ENCODE data around the gene CEP57.

The CEP57 gene

GRCh38 chr11:95790933-95791708 lies 823 bp downstream of the CEP57 start (continued):
- no peak for TF ChIP-seq HIC1 (tag by site-specific recombination; IDR thresholded peaks at IDR 0.05)
- TF ChIP-seq KLF8 (tag by site-specific recombination; IDR thresholded peaks at IDR 0.05), result no peak
- no peak for TF ChIP-seq ZNF398 (tag by site-specific recombination; IDR thresholded peaks at IDR 0.05)
- no peak for TF ChIP-seq ZNF248 (tag by site-specific recombination; IDR thresholded peaks at IDR 0.05)
- no peak for TF ChIP-seq KLF1 (tag by site-specific recombination; IDR thresholded peaks at IDR 0.05)
- peak; percentile 66 for TF ChIP-seq ZNF600 (tag by site-specific recombination; IDR thresholded peaks at IDR 0.05)
- no peak for TF ChIP-seq ZNF324 (tag by site-specific recombination; IDR thresholded peaks at IDR 0.05)
- TF ChIP-seq ZNF354C (tag by site-specific recombination; IDR thresholded peaks at IDR 0.05; ENCODE audit: borderline replicate concordance, low read depth), result no peak
- TF ChIP-seq, protein P1, sequence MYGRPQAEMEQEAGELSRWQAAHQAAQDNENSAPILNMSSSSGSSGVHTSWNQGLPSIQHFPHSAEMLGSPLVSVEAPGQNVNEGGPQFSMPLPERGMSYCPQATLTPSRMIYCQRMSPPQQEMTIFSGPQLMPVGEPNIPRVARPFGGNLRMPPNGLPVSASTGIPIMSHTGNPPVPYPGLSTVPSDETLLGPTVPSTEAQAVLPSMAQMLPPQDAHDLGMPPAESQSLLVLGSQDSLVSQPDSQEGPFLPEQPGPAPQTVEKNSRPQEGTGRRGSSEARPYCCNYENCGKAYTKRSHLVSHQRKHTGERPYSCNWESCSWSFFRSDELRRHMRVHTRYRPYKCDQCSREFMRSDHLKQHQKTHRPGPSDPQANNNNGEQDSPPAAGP (tag by site-specific recombination; IDR thresholded peaks at IDR 0.05), result no peak
- no peak for TF ChIP-seq FEZF1 (tag by site-specific recombination; IDR thresholded peaks at IDR 0.05)
- peak; percentile 93 for TF ChIP-seq MYNN (tag by site-specific recombination; IDR thresholded peaks at IDR 0.05; ENCODE audit: borderline replicate concordance)
- TF ChIP-seq ZNF433 (tag by site-specific recombination; IDR thresholded peaks at IDR 0.05; ENCODE audit: low read depth), result no peak
- no peak for TF ChIP-seq REPIN1 (tag by site-specific recombination; IDR thresholded peaks at IDR 0.05; ENCODE audit: low read depth)
- TF ChIP-seq ZFP69B (tag by site-specific recombination; IDR thresholded peaks at IDR 0.05), result 0 out of 2 replicates have a peak, but pooled peaks have one; percentile 4
- TF ChIP-seq TCF7L2 (IDR thresholded peaks at IDR 0.05; ENCODE audit: borderline replicate concordance, low read depth, low read length), result no peak
- TF ChIP-seq ZNF76 (tag by site-specific recombination; IDR thresholded peaks at IDR 0.05; ENCODE audit: borderline replicate concordance, low read depth), result no peak
- no peak for TF ChIP-seq ZNF501 (tag by site-specific recombination; IDR thresholded peaks at IDR 0.05)
- TF ChIP-seq ZNF335 (tag by site-specific recombination; conservative IDR thresholded peaks at IDR 0.05), result peak; percentile 42
- TF ChIP-seq ZNF48 (tag by site-specific recombination; IDR thresholded peaks at IDR 0.05), result no peak
- TF ChIP-seq ZNF530 (tag by site-specific recombination; IDR thresholded peaks at IDR 0.05; ENCODE audit: low read depth), result no peak

- ChIA-PET CTCF (interaction anchor here (1.4 kb wide), 1 partner anchor 44 kb away, joined by 7 read pairs; no protein-coding TSS in a partner anchor), POLR2A (interaction anchor here (1.5 to 4.2 kb wide), 3 partner anchors 452 to 724 kb away, joined by 3 to 19 read pairs (median 16); partner anchors contain the start of genes CCDC82, JRKL and SRSF8)
- Histone ChIP-seq H3K36me3 (ENCODE audit: control insufficient read depth in 2 of 2, insufficient read depth in 1 of 2, low read length in 2 of 2) (peaks cover 0 to 12% of the 10 kb centered on the region in 2 experiments; a peak in 2 of 3 replicates), H3K4me1 (ENCODE audit: control insufficient read depth, insufficient read depth, low read length) (no peaks in the 10 kb centered on the region), H3K4me3 (ENCODE audit: low read depth, low read length) (peak overlapping the region; percentile 99), H3K27ac (ENCODE audit: extremely low read depth, low read depth, low read length) (no peak overlapping the region), H3K9me3 (ENCODE audit: control insufficient read depth, insufficient read depth, low read depth, low read length) (no peaks in the 10 kb centered on the region)
- TF ChIP-seq ZNF544 (tag by site-specific recombination; IDR thresholded peaks at IDR 0.05) (no peak), ZBTB11 (tag by site-specific recombination; conservative IDR thresholded peaks at IDR 0.05; ENCODE audit: low read depth) (no peak), PRDM1 (tag by site-specific recombination; IDR thresholded peaks at IDR 0.05) (no peak), ZNF184 (tag by site-specific recombination; IDR thresholded peaks at IDR 0.05) (no peak)
Observed at GRCh38 chr11:95791709-95792033, 1.4 kb downstream of the CEP57 start.
